ENCODE measurements around the gene H1-8. TPM values are rescaled to one million over a fixed set of nuclear protein-coding genes. Genes with fewer than 3 reads are reported as not detected.

Gene H1-8
- total RNA-seq, 1 experiment from 2014 or later, result not detected

DNA sequence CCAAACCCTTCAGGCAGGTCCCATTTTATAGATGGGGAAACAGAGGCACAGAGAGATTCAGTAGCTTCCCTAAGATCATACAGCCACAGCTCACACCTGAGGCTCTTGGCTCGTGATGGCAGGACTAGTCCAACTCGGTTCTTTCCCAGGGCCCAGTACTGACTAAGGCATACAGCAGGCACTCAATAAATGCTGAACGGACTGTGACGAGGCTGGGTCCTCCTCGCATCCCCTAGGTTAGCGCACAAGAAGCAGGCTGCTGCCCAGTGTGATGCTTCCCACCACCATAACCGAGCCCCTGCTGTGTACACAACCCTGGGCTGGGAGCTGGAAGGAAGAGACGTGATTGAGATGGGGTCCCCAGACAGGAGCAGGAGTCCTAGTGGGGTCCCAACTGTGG is 38.6 kb downstream of the H1-8 start:
- no peaks in the 10 kb centered on the region for H3K9me3 Mint-ChIP-seq
- no peak overlapping the region for H3K4me2 ChIP-seq (ENCODE audit: insufficient read depth, insufficient read length, low read length)
- H3K4me3 Mint-ChIP-seq, result no peak overlapping the region

More for the DNA sequence above, 38.6 kb downstream of the H1-8 start:
- H3K14ac ChIP-seq (ENCODE audit: insufficient read depth, low read length), result no peak overlapping the region; the same call in 1 of the 2 replicates
- no peaks in the 10 kb centered on the region for H3K79me1 ChIP-seq (ENCODE audit: insufficient read depth, low read depth, low read length, poor library complexity, severe bottlenecking)
- no peak overlapping the region for H2BK5ac ChIP-seq (ENCODE audit: insufficient read length, low read length)
- no peak overlapping the region for H4K5ac ChIP-seq (ENCODE audit: insufficient read length, low read depth, low read length)
- H2AFZ ChIP-seq (ENCODE audit: low read length), result no peak overlapping the region
- no peaks in the 10 kb centered on the region for H3K27me3 Mint-ChIP-seq (ENCODE audit: low read depth)
- no peak overlapping the region for H2BK15ac ChIP-seq (ENCODE audit: low read depth, low read length)
- H4K8ac ChIP-seq (replicated peaks; ENCODE audit: insufficient read length, low read depth, low read length), result no peak overlapping the region
- no peaks in the 10 kb centered on the region for H3K4me1 ChIP-seq (ENCODE audit: insufficient read depth, low read length)
- H3K27ac Mint-ChIP-seq, result peak overlapping the region in 1 of 3 experiments; percentile 52; a peak in 1 of 7 replicates
- H4K91ac ChIP-seq (ENCODE audit: insufficient read length, low read depth, low read length), result no peak overlapping the region
- peaks cover 0 to 7% (median 2%) of the 10 kb centered on the region in 3 experiments; a peak in 4 of 7 replicates for H3K36me3 Mint-ChIP-seq (ENCODE audit: insufficient read depth in 1 of 3, low read depth in 3 of 3)
- H2BK20ac ChIP-seq (ENCODE audit: low read depth, low read length, poor library complexity, severe bottlenecking), result no peak overlapping the region
- no peak for DNase-seq
- no peak overlapping the region for H3K4ac ChIP-seq (ENCODE audit: low read depth, low read length)
- no peak overlapping the region for H3K56ac ChIP-seq (ENCODE audit: insufficient read length, low read depth, low read length)
- WGBS (ENCODE audit: extremely low coverage, insufficient read length, low lambda C conversion rate), result no CpG with 5 or more reads among the region's 8 CpGs
- no peak overlapping the region for H3K18ac ChIP-seq (ENCODE audit: insufficient read length, low read depth, low read length)
- H3K9me3 ChIP-seq (ENCODE audit: control insufficient read depth, low read depth, low read length), result no peaks in the 10 kb centered on the region
- H4K20me1 ChIP-seq (ENCODE audit: control insufficient read depth, insufficient read depth, insufficient read length), result no peaks in the 10 kb centered on the region
- TF ChIP-seq CTCF (conservative IDR thresholded peaks at IDR 0.05), result no peak
- H3K9ac ChIP-seq (ENCODE audit: extremely low read depth, insufficient read length, low read length), result no peak overlapping the region
- H2BK120ac ChIP-seq (ENCODE audit: low read depth, low read length, poor library complexity, severe bottlenecking), result no peak overlapping the region
- H2BK12ac ChIP-seq (ENCODE audit: insufficient read length, low read depth, low read length), result no peak overlapping the region
- no peak overlapping the region for H3K27ac ChIP-seq (ENCODE audit: insufficient read length, low read depth, low read length)
- no peak overlapping the region for H2AK5ac ChIP-seq (ENCODE audit: insufficient read length, low read length)
- no peak overlapping the region for H3T11ph ChIP-seq (ENCODE audit: low read length)
- H3K23ac ChIP-seq (ENCODE audit: insufficient read length, low read depth, low read length), result no peak overlapping the region
- H3K4me1 Mint-ChIP-seq, result no peaks in the 10 kb centered on the region; a peak in 2 of 4 replicates
- no peaks in the 10 kb centered on the region for H3K23me2 ChIP-seq (ENCODE audit: insufficient read length, low read depth, low read length, poor library complexity, severe bottlenecking)
- H3K27me3 ChIP-seq (ENCODE audit: insufficient read depth, low read length), result no peaks in the 10 kb centered on the region
- no peaks in the 10 kb centered on the region for H3K79me2 ChIP-seq (ENCODE audit: insufficient read depth, low read length)

Data from H9 (cell line).